Stimulated activated CD4-positive, alpha-beta T cell treated with anti-CD3 and anti-CD28 coated beads, Interleukin-12 subunit alpha, Interleukin-12 subunit beta, amount 100 ng/mL, for 48 hours (primary cell): ENCODE data around the gene TRIM56.
A peak's percentile ranks its signal among the peaks of the same experiment; 100 is the strongest.
"Not testable (repeated sequence)": the region's sequence is repeated elsewhere in the genome, so short reads cannot be mapped to it uniquely, and the experiment has no call there.

Experiments used
- DNase-seq, 3 donors: peaks; one replicate each; pipeline ENCODE4 v3.0.0-alpha.2; 2020; ENCODE audit warnings: low read depth in 2 of 3, low spot score in 1 of 3

Gene TRIM56

DNA sequence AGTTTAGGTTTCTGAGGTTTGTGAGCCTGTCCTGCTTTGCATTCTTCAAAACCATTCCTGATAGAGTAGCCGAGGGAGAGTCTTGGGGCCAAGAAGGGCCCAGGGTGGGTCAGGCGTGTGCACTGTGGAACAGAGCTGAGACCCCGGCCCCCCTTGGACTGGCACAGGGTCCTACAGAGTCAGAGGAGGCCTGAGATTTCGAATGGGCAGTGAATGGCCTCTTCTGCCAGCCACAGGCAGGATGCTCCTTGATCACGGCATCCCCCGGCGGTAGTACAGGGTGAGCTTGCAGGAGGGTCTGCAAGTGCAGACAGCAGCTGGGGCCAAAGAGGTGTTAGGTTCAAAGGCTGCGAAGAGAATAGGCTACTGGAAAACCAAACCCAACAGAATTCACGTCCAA lies 4.6 kb downstream of the TRIM56 start:
- no peak for DNase-seq

DNA sequence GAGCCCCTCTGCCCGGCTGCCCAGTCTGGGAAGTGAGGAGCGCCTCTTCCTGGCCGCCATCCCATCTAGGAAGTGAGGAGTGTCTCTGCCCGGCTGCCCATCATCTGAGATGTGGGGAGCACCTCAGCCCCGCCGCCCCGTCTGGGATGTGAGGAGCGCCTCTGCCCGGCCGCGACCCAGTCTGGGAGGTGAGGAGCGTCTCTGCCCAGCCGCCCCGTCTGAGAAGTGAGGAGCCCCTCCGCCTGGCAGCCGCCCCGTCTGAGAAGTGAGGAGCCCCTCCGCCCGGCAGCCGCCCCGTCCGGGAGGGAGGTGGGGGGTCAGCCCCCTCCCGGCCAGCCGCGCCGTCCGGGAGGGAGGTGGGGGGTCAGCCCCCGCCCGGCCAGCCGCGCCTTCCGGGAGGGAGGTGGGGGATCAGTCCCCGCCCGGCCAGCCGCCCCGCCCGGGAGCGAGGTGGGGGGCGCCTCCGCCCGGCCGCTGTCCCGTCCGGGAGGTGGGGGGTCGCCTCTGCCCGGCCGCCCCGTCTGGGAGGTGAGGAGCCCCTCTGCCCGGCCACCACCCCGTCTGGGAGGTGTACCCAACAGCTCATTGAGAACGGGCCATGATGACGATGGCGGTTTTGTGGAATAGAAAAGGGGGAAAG lies 7.1 kb downstream of the TRIM56 start:
- not testable (repeated sequence) for DNase-seq

DNA sequence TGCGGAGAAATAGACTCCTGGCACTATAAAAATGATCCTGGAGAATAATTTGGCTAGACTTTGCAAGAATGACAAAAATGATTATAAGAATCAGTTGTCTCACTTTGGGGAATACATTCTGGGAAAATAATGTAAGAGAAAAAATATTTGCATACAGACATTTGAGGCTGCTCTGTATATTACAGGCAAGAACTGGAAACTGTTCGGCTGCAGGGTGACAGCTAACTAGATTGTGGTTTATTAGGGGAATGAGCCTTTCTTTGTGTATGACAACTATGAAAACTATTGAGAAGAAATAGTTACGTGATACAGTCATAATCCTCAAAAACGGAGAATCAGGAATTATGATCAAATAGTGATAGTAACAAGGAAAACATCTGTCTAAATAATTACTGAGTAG lies 8.6 kb downstream of the TRIM56 start:
- DNase-seq = no peak

GRCh38 chr7:101094376-101094775 lies 9.1 kb downstream of the TRIM56 start:
- no peak for DNase-seq

GRCh38 chr7:101094791-101095375 lies 9.6 kb downstream of the TRIM56 start:
- peak; percentile 23 to 45 (median 33) for DNase-seq

GRCh38 chr7:101096331-101096956 lies 11.2 kb downstream of the TRIM56 start:
- DNase-seq = no peak

DNA sequence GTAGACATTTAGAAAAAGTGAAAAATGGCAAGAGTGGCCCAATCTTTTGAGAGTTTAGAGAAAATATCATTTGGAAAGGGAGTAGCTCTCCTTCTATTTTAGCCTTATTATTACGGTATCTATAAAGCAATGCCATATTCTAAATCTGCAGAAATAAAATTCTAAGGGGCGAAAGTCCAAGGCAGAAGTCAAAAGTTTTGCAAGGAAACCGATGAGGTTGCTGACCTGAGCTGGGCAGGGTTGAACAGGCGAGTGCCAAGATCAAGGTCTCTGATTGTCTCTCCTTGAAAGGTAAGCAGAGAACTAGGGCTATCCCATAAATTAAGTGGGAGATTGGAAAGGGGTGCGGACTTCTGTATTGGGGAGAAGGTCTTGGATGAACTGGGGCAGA lies 11.7 kb downstream of the TRIM56 start:
- DNase-seq = no peak

GRCh38 chr7:101097561-101097960 lies 12.3 kb downstream of the TRIM56 start:
- no peak for DNase-seq

- DNase-seq = peak; percentile 29 to 58 (median 51)
Measured at GRCh38 chr7:101099969-101100781, 14.9 kb downstream of the TRIM56 start.

- no peak for DNase-seq
Measured at GRCh38 chr7:101100858-101101847, 15.9 kb downstream of the TRIM56 start.

GRCh38 chr7:101102026-101102425 lies 16.7 kb downstream of the TRIM56 start:
- no peak for DNase-seq

- not testable (repeated sequence) for DNase-seq
Measured at GRCh38 chr7:101103701-101104100, 18.4 kb downstream of the TRIM56 start.

DNA sequence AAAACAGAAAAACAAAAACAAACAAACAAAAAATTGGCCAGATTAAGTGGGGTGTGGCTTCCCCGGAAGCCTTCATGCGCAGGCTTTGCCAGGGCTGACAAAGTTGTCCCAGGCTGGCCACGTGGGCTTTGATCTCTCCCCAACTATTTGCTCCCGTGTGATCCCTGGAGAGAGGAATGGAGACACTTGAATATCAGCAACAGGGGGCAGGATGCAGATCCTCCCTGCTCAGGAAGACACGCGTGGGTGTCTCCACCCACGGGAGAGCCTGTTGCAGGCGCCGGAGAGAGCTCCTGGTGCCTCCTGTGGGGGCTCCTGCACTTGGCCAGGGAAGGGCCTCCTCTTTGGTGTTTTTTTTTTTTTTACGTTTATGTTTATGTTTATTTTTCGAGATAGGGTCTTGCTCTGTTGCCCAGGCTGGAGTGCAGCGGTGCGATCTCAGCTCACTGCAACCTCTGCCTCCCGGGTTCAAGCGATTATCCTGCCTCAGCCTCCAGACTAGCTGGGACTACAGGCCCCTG lies 19.0 kb downstream of the TRIM56 start:
- DNase-seq = no peak

DNA sequence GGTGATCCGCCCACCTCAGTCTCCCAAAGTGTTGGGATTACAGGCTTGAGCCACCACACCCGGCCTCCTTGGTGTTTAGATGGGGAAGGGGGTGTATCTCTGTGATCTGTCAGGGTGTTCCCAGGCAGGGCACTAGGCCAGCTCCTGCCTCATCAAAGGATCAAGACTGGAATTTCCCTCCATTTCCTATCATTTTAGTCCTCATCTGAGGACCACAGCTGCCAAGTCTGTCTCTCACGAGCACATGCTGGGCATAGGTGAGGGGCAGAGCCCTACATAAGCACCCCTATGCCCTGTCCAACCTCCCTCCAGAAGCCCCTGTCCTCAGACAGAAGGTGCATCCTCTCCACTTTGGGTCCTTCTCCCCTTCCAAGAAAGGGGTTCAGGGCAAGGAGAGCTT lies 19.5 kb downstream of the TRIM56 start:
- no peak for DNase-seq

GRCh38 chr7:101105248-101105647 lies 20.0 kb downstream of the TRIM56 start:
- not testable (repeated sequence) for DNase-seq

- no peak for DNase-seq
Measured at GRCh38 chr7:101106386-101106785, 21.1 kb downstream of the TRIM56 start.

DNA sequence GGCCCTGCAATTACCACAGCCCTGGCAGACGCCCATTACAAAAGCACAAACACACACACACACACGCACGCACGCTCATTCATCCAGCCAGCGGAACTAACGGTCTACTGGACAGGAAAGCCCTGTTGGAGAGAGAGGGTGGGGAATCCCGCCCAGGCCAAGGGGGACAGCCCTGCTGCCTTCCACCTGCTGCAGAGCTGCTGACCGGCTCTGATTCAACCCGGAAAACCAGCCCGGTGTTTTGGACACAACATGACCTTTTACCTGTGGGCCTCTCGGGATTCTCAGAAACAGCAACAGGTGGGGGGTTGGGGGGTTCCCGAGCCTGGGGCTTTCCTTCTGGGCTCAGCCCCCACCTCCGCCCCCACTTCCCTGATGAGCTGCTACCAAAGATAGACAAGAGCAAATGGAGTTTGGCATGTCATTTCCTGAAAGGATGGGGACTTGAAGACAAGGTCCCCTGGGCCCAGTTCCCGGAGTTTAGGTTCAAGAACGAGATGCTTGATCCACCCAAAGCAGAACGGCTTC lies 23.1 kb downstream of the TRIM56 start:
- no peak for DNase-seq

DNA sequence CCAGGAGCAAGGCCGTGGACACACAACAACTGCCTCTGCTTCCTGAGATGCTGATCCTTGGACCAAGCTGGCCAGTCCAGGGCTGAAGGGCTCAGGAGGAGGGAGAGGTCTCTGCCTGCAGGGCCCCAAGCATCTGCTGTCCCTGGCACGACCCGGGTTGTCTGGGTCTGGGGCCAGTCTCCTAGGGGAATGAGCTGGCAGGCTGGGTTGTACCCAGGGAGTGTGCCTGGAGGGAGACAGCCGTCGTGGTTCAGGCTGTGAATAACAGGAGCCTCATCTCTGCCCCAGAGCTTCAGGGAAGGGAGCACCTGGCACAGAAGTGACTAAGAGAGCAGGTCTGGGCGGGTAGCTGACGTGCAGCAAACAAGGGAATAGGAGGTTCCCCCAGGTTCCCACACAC lies 23.7 kb downstream of the TRIM56 start:
- DNase-seq = no peak

DNA sequence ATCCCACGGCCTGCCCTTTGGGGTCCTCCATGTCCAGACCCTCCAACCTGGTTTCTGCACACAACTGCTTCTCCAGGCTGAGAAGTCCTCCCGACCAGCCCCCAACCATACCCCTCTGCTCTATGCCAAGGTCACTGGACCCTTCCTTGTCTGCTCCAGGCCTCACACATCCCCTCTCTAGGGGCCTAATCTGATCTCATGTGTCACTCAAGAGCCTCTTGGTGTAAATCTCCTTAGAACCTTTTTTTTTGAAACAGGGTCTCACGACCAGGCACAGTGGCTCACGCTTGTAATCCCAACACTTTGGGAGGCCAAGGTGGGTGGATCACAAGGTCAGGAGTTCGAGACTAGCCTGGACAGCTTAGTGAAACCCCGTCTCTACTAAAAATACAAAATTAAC lies 24.1 kb downstream of the TRIM56 start:
- DNase-seq = no peak

DNA sequence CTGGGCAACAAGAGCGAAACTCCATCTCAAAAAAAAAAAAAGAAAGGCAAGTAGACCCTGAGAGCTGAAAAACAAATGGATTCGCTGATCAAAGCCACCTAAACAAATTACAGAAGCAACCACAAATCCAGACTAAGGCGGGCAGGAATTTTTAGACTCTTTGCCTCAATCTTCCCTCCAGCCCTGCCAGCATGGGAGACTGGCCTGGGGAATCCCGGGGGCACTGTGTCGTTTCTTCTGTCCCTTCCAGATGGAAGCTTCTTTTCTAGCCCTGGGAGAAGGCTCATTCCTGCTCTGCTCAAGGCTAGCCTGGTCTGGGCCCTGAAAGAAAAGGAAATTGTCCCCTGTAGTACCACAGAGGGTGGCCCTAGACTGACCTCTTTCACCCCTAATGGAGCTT lies 26.0 kb downstream of the TRIM56 start:
- DNase-seq = no peak
